Ovary (tissue), 9 donors: ENCODE data around the gene LACTB. TPM values are rescaled to one million over a fixed set of nuclear protein-coding genes. Genes with fewer than 3 reads are reported as not detected.

Experiments
- DNase-seq, 5 donors: peaks; one replicate each; pipeline ENCODE4 v3.0.0-alpha.2; 2019 to 2020
- H3K27ac ChIP-seq, 2 donors: fragments of 200-600 bp; one replicate each; pipeline versions ENCODE4 v1.5.1 to v1.8.0; 2019 to 2022
- H3K27me3 ChIP-seq: fragments of 200-600 bp; one replicate; pipeline ENCODE4 v1.8.0; 2022
- H3K36me3 ChIP-seq: fragments of 200-600 bp; sonication (generic); one replicate; pipeline ENCODE4 v1.5.1; 2019
- H3K4me1 ChIP-seq: one replicate; pipeline ENCODE4 v1.8.1; 2013; ENCODE audit warnings: mild to moderate bottlenecking, moderate library complexity; ENCODE audit not compliant: insufficient read depth
- H3K4me3 ChIP-seq: fragments of 200-600 bp; sonication (generic); one replicate; pipeline ENCODE4 v1.5.1; 2017
- H3K9me3 ChIP-seq, 2 donors: fragments of 200-600 bp in 1 of 2; sonication (generic) in 1 of 2; one replicate each; pipeline versions ENCODE4 v1.5.1 to v1.8.1; 2013 to 2019; ENCODE audit warnings: mild to moderate bottlenecking in 1 of 2, moderate library complexity in 1 of 2
- EP300 ChIP-seq: sonication (generic); formaldehyde crosslinking; IDR thresholded peaks from one replicate; pipeline ENCODE4 v1.6.1; 2017; ENCODE audit warnings: antibody characterized with exemption
- POLR2A ChIP-seq: fragments of 450-650 bp; IDR thresholded peaks from one replicate; pipeline ENCODE4 v1.6.1; 2017; ENCODE audit warnings: antibody characterized with exemption, mild to moderate bottlenecking, moderate library complexity
- WGBS, 3 donors: extraction: QIAGEN DNeasy Blood & Tissue Kit in 1 of 3; methylation state at CpG; one replicate each; pipeline versions ENCODE4 v1.1.5 to v1.1.7; 2013 to 2017; 5-methylcytosine and 5-hydroxymethylcytosine counted together
- intact Hi-C, 4 donors: fragments of 100-400 bp; cut with DNase I; formaldehyde crosslinking; loops; one replicate each; pipeline versions ENCODE4 v1.11.0 to v1.15.1; 2022 to 2023
- polyA plus RNA-seq, 2 donors: library from polyadenylated mRNA; stranded (reverse); fragments of 200-250 nt in 1 of 2; fragments of 350-450 nt in 1 of 2; fragmentation: Illumina TruSeq in 1 of 2; extraction: RNeasy Lipid Tissue Mini Kit (QIAGEN cat#74804) in 1 of 2; gene quantifications; one replicate each; pipeline ENCODE4 v1.2.3, GENCODE V29; 2013 to 2014
- total RNA-seq, 7 donors: library from RNA; depleted of rRNA in 2 of 7; stranded (reverse); fragments of >200 nt in 2 of 7; fragmentation: NEBNext Ultra II Directional in 3 of 7; extraction: Animal tissue kit (Norgen Biotek cat#: 25700) in 3 of 7; gene quantifications; one replicate each; pipeline versions ENCODE4 v1.1.0 to v1.2.4, GENCODE V29; 2016 to 2023
- TF ChIP-seq, protein P1 (sequence below), 3 donors: fragments of 450-650 bp in 2 of 3; fragments of 200-600 bp in 1 of 3; IDR thresholded peaks; one replicate each; pipeline versions ENCODE4 v1.5.1 to v1.8.0; 2016 to 2022; ENCODE audit warnings: antibody characterized with exemption in 3 of 3, mild to moderate bottlenecking in 1 of 3
- donor health status: DM: no; HTN: no; CAD: no; lungs with moderate emphysema.
- donor health status: DM: no; HTN: no; CAD: no.
- donor health status: Bipolar disorder and iron deficiency.
- donor health status: DM: yes; HTN: yes; CAD: no.
- donor health status: DM: no; HTN: no; CAD: no.
- donor health status: DM: yes; HTN: yes; CAD: no.

LACTB gene
- total and polyA plus RNA-seq, 9 donors = 7.5 to 27.9 (median 10.4) TPM

DNA sequence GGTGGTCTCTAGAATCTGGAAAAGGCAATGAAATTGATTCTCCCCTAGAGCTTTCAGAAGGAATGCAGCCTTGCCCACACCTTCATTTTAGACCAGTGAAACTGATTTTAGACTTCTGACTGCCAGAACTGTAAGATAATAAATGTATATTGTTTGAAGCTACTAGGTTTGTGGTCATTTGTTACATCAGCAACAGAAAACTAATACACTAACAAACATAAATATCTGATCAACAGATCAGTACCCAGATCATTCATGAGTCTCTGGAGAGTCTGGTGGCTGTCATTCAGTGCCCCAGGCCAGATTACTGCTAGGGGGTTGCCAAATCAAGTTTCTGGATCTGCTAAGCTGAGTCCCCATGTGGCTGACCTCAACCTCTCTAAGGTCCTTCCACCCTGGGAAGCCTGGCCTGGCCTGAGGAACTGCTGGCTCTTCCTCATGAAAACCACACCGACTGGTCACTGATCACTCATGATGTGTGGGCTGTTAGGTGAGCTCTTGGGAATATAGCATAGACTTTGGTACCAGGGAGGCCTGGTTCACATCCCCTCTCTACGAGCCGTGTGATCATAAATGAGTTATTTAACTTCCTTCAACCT lies 11.1 kb upstream of the LACTB start:
- intact Hi-C loops = no loop called here
- TF ChIP-seq EP300 (no peak), POLR2A (no peak)
- TF ChIP-seq, protein P1, sequence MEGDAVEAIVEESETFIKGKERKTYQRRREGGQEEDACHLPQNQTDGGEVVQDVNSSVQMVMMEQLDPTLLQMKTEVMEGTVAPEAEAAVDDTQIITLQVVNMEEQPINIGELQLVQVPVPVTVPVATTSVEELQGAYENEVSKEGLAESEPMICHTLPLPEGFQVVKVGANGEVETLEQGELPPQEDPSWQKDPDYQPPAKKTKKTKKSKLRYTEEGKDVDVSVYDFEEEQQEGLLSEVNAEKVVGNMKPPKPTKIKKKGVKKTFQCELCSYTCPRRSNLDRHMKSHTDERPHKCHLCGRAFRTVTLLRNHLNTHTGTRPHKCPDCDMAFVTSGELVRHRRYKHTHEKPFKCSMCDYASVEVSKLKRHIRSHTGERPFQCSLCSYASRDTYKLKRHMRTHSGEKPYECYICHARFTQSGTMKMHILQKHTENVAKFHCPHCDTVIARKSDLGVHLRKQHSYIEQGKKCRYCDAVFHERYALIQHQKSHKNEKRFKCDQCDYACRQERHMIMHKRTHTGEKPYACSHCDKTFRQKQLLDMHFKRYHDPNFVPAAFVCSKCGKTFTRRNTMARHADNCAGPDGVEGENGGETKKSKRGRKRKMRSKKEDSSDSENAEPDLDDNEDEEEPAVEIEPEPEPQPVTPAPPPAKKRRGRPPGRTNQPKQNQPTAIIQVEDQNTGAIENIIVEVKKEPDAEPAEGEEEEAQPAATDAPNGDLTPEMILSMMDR (IDR thresholded peaks at IDR 0.05) = no peak
- WGBS, 3 donors = 92 to 100% (median 95%) methylated on average over 3 of the region's 3 CpGs
- no peak overlapping the region for H3K4me3 ChIP-seq
- no peak overlapping the region for H3K27ac ChIP-seq
- H3K27me3 ChIP-seq = no peaks in the 10 kb centered on the region
- no peaks in the 10 kb centered on the region for H3K36me3 ChIP-seq
- H3K9me3 ChIP-seq = no peaks in the 10 kb centered on the region
- H3K4me1 ChIP-seq = no peaks in the 10 kb centered on the region
- DNase-seq = no peak

DNA sequence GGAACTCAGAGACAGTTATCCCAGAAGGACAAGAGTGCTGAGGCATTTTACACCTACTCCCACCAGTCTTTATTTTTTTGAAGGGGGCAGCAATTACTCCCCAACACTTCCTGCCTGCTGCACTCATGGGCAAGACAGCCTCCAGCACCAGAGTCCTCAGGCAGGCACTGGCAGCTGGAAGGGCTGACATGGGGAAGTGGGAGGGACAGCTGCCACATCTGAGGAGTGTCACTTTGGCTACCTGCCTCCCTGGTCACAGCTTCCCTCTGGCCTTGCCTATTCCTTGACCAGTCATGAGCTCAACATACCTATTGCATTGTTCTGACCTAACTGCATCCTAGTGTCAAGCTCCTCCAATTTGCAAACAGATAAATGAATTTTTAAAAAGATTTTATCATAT lies 10.2 kb upstream of the LACTB start:
- TF ChIP-seq, protein P1 (IDR thresholded peaks at IDR 0.05) = no peak
- TF ChIP-seq POLR2A = no peak
- DNase-seq = no peak
- Histone ChIP-seq H3K4me1 (no peaks in the 10 kb centered on the region), H3K27me3 (no peaks in the 10 kb centered on the region), H3K27ac (no peak overlapping the region), H3K9me3 (no peaks in the 10 kb centered on the region), H3K36me3 (no peaks in the 10 kb centered on the region), H3K4me3 (no peak overlapping the region)
- intact Hi-C loops = no loop called here

DNA sequence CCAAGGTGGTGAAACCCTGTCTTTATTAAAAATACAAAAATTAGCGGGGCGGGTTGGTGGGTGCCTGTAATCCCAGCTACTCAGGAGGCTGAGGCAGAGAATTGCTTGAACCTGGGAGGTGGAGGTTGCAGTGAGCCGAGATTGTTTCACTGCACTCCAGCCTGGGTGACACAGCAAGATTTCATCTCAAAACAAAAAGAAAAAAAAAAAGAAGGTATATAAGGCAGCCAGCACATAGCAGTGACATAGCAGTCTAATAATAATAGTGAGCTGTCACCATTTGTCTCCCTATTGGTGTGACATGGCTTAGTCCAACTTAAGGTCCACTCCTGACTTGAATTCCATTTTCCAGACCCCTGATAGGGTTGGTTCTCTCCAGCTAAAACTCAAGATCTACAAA lies 8.8 kb upstream of the LACTB start:
- WGBS, 3 donors = 95 to 97% (median 95%) methylated on average over 3 of the region's 3 CpGs
- H3K27me3 ChIP-seq = no peaks in the 10 kb centered on the region
- no peaks in the 10 kb centered on the region for H3K4me1 ChIP-seq
- TF ChIP-seq, protein P1 (IDR thresholded peaks at IDR 0.05) = no peak
- no peak for TF ChIP-seq POLR2A
- TF ChIP-seq EP300 = no peak
- H3K27ac ChIP-seq = no peak overlapping the region
- intact Hi-C loops = no loop called here
- no peaks in the 10 kb centered on the region for H3K9me3 ChIP-seq
- H3K4me3 ChIP-seq = no peak overlapping the region
- DNase-seq = no peak
- no peaks in the 10 kb centered on the region for H3K36me3 ChIP-seq

DNA sequence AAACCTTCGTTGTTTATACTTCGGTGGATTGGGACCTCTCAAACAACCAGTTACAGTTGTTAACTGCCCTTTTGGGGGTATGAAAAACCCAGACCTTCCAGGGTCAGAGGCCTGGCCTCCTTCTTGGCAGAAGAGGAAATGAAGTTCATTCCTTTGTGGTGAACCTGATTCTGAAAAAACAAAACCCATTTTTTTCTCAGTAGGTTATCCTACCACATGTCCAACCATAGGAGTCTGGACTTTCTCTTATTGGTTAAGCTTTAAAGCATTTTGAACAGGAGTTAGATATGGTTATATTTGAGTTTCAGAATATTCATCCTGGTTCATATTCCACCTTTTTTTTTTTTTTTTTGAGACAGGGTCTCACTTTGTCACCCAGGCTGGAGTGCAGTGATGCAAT lies 7.2 kb upstream of the LACTB start:
- Histone ChIP-seq H3K36me3 (no peaks in the 10 kb centered on the region), H3K4me1 (no peaks in the 10 kb centered on the region), H3K9me3 (no peaks in the 10 kb centered on the region), H3K4me3 (no peak overlapping the region), H3K27ac (no peak overlapping the region), H3K27me3 (no peaks in the 10 kb centered on the region)
- TF ChIP-seq POLR2A (no peak), EP300 (no peak)
- TF ChIP-seq, protein P1 (IDR thresholded peaks at IDR 0.05) = no peak
- WGBS, 3 donors = 61 to 85% (median 75%) methylated on average over 2 of the region's 2 CpGs
- intact Hi-C loops = no loop called here
- no peak for DNase-seq
